Keratinocyte (primary cell): ENCODE data around the gene TAF1B. TPM values are rescaled to one million over a fixed set of nuclear protein-coding genes. Genes with fewer than 3 reads are reported as not detected.

Experiments used
- DNase-seq: peaks from one replicate; pipeline ENCODE4 v3.0.0-alpha.2; 2011; ENCODE audit warnings: low read depth, missing footprints, low spot score
- FAIRE-seq: peaks from 2 replicates; lab custom pipeline; 2011; peaks lifted over from hg19 to GRCh38; lab: Jason Lieb, UNC
- H2AFZ ChIP-seq: 2 replicates; pipeline ENCODE4 v1.6.0; 2012; ENCODE audit warnings: low read length, control low read depth, inconsistent platforms; ENCODE audit not compliant: control insufficient read depth
- H3K27ac ChIP-seq: 2 replicates; pipeline ENCODE4 v1.5.1; 2011; ENCODE audit warnings: low read length; ENCODE audit not compliant: control insufficient read depth, insufficient read depth
- H3K27me3 ChIP-seq: 3 replicates; pipeline ENCODE4 v1.6.0; 2011; ENCODE audit warnings: low read length; ENCODE audit not compliant: control insufficient read depth, insufficient read depth; ENCODE audit errors: extremely low read depth
- H3K36me3 ChIP-seq, 2 experiments: 2 replicates in 1 of 2; 3 replicates in 1 of 2; pipeline ENCODE4 v1.5.1; 2011; ENCODE audit warnings: low read length in 2 of 2, mild to moderate bottlenecking in 1 of 2; ENCODE audit not compliant: control insufficient read depth in 2 of 2, insufficient read depth in 2 of 2; ENCODE audit errors: extremely low read depth in 1 of 2
- H3K4me1 ChIP-seq: 3 replicates; pipeline ENCODE4 v1.5.1; 2011; ENCODE audit warnings: low read length; ENCODE audit not compliant: control insufficient read depth, insufficient read depth; ENCODE audit errors: extremely low read depth
- H3K4me2 ChIP-seq: 3 replicates; pipeline ENCODE4 v1.6.0; 2011; ENCODE audit warnings: low read depth, low read length; ENCODE audit not compliant: control insufficient read depth, insufficient read depth; ENCODE audit errors: extremely low read depth
- H3K4me3 ChIP-seq, 3 experiments: fragments of 200-600 bp in 1 of 3; sonication (generic) in 1 of 3; 2 replicates in 2 of 3; 3 replicates in 1 of 3; pipeline ENCODE4 v1.5.1; 2011 to 2016; ENCODE audit warnings: low read length in 3 of 3, mild to moderate bottlenecking in 3 of 3, control low read depth in 2 of 3, inconsistent platforms in 1 of 3, low read depth in 1 of 3, mixed read lengths in 1 of 3, mixed run types in 1 of 3, moderate library complexity in 1 of 3; ENCODE audit not compliant: control insufficient read depth in 2 of 3, insufficient read depth in 2 of 3; ENCODE audit errors: extremely low read depth in 1 of 3
- H3K79me2 ChIP-seq: 2 replicates; pipeline ENCODE4 v1.6.0; 2012; ENCODE audit warnings: low read length; ENCODE audit not compliant: control insufficient read depth, insufficient read depth
- H3K9ac ChIP-seq: 3 replicates; pipeline ENCODE4 v1.6.0; 2011; ENCODE audit warnings: low read length; ENCODE audit not compliant: control insufficient read depth, insufficient read depth; ENCODE audit errors: extremely low read depth
- H3K9me1 ChIP-seq: 3 replicates; pipeline ENCODE4 v1.6.0; 2011; ENCODE audit warnings: low read length; ENCODE audit not compliant: control insufficient read depth, insufficient read depth; ENCODE audit errors: extremely low read depth
- H3K9me3 ChIP-seq: 2 replicates; pipeline ENCODE4 v1.5.1; 2012; ENCODE audit warnings: low read depth, low read length; ENCODE audit not compliant: control insufficient read depth
- H4K20me1 ChIP-seq: 3 replicates; pipeline ENCODE4 v1.6.0; 2011; ENCODE audit warnings: low read length; ENCODE audit not compliant: control insufficient read depth, insufficient read depth; ENCODE audit errors: extremely low read depth
- EZH2 ChIP-seq: IDR thresholded peaks from one replicate; pipeline ENCODE4 v1.6.1; 2012; ENCODE audit warnings: inconsistent platforms, mild to moderate bottlenecking, low read length, moderate library complexity
- dilution Hi-C: fragments of 300-500 bp; cut with MboI; formaldehyde crosslinking; loops from one replicate; pipeline ENCODE4 v1.7.0; 2020; ENCODE audit warnings: low sequenced_read_pairs; ENCODE audit not compliant: extremely low pct_ligation_motif_present
- polyA plus RNA-seq, 5 experiments: library from polyadenylated mRNA; depleted of rRNA in 3 of 5; stranded (reverse) in 3 of 5; stranded (forward) in 1 of 5; unstranded in 1 of 5; fragments of >200 nt; gene quantifications; 1 replicate in 1 of 5; 2 replicates in 3 of 5; 3 replicates in 1 of 5; pipeline versions ENCODE4 v1.2.1 to v1.2.3, GENCODE V29; 2011 to 2012; ENCODE audit warnings: missing spikeins in 2 of 5, low read depth in 1 of 5, low replicate concordance in 1 of 5
- TF ChIP-seq, protein P1 (sequence below), 3 experiments: IDR thresholded peaks in 1 of 3; conservative IDR thresholded peaks in 1 of 3; optimal IDR thresholded peaks in 1 of 3; 2 replicates in 2 of 3; 3 replicates in 1 of 3; pipeline versions ENCODE3 to v1.5.1; 2011; ENCODE audit warnings: low read length in 3 of 3, mild to moderate bottlenecking in 3 of 3, moderate library complexity in 2 of 3, control low read depth in 1 of 3, inconsistent platforms in 1 of 3; ENCODE audit not compliant: insufficient read depth in 2 of 3; ENCODE audit errors: extremely low read depth in 1 of 3

TAF1B gene
- polyA plus RNA-seq, 1 donor (not counting 4 experiments of a cell fraction or from before 2014, with no cell fraction given): 16.5 TPM

DNA sequence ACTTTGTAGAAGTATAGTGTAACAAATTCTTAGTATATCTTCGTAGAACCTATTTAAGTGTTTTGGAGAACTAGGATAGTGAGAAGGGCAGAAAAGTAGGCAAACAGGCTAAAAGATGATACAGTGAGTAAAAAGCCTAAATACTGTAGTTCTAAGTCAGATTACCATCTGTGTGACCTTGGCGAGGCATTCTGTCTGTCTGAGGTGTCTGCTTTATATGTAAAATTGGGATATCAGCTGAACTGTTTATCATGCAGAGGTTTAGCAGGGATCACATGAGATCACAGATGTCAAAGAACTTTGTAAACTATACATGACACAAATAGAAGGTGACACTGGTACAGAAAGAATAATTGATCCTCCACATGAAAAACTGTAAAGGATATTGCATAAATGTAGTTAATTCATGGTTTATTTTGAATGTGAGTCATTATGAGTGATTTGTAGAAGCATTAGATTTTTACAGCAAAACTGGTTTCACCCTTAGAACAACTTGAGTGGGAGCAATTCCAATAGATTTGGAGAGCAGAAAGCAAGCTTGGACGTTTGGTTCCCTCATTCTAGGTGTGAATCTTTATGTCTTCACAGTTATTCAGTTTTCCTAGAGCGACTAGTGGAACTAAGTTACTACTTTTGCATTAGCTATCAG is 41.9 kb downstream of the TAF1B start:
- Histone ChIP-seq H3K4me2 (no peak overlapping the region), H3K9ac (no peak overlapping the region), H3K4me3 (no peak overlapping the region), H3K9me1 (no peaks in the 10 kb centered on the region), H3K27me3 (no peaks in the 10 kb centered on the region), H3K36me3 (peaks cover 0 to 3% of the 10 kb centered on the region in 2 experiments), H2AFZ (no peak overlapping the region), H3K9me3 (no peaks in the 10 kb centered on the region), H4K20me1 (no peaks in the 10 kb centered on the region), H3K79me2 (no peaks in the 10 kb centered on the region), H3K27ac (no peak overlapping the region), H3K4me1 (peaks cover 7% of the 10 kb centered on the region)
- dilution Hi-C loops: no loop called here
- DNase-seq (no peak), FAIRE-seq (no peak)
- TF ChIP-seq, protein P1, sequence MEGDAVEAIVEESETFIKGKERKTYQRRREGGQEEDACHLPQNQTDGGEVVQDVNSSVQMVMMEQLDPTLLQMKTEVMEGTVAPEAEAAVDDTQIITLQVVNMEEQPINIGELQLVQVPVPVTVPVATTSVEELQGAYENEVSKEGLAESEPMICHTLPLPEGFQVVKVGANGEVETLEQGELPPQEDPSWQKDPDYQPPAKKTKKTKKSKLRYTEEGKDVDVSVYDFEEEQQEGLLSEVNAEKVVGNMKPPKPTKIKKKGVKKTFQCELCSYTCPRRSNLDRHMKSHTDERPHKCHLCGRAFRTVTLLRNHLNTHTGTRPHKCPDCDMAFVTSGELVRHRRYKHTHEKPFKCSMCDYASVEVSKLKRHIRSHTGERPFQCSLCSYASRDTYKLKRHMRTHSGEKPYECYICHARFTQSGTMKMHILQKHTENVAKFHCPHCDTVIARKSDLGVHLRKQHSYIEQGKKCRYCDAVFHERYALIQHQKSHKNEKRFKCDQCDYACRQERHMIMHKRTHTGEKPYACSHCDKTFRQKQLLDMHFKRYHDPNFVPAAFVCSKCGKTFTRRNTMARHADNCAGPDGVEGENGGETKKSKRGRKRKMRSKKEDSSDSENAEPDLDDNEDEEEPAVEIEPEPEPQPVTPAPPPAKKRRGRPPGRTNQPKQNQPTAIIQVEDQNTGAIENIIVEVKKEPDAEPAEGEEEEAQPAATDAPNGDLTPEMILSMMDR (optimal IDR thresholded peaks at IDR 0.05 in 1 of 3, IDR thresholded peaks at IDR 0.05 in 1 of 3, conservative IDR thresholded peaks at IDR 0.05 in 1 of 3; ENCODE audit: extremely low read depth in 1 of 3, insufficient read depth in 2 of 3, low read length in 3 of 3): no peak
- TF ChIP-seq EZH2: no peak

DNA sequence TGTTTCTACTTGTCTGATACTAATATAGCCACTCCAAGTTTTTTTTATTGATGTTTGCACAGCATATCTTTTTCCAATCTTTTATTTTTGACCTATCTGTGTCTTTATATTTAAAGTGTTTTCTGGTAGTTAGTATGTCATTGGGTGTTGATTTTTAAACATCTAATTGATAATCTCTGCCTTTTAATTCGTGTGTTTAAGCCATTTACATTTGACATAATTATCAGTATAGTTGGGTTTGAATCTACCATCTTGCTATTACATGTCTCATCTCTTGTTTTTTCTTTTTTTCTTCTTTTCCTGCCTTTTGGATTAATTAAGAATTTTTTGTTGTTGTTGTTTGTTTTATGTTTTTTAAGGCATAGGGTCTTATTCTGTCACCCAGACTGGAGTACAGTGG is 44.2 kb downstream of the TAF1B start:
- Histone ChIP-seq H3K4me1 (peaks cover 7% of the 10 kb centered on the region), H4K20me1 (no peaks in the 10 kb centered on the region), H3K27me3 (no peaks in the 10 kb centered on the region), H3K9ac (no peak overlapping the region), H2AFZ (no peak overlapping the region), H3K4me2 (no peak overlapping the region), H3K79me2 (no peaks in the 10 kb centered on the region), H3K9me1 (no peaks in the 10 kb centered on the region), H3K9me3 (no peaks in the 10 kb centered on the region), H3K4me3 (no peak overlapping the region), H3K36me3 (peaks cover 0 to 3% of the 10 kb centered on the region in 2 experiments), H3K27ac (no peak overlapping the region)
- FAIRE-seq (no peak), DNase-seq (no peak)
- dilution Hi-C loops: no loop called here
- TF ChIP-seq, protein P1 (optimal IDR thresholded peaks at IDR 0.05 in 1 of 3, IDR thresholded peaks at IDR 0.05 in 1 of 3, conservative IDR thresholded peaks at IDR 0.05 in 1 of 3; ENCODE audit: extremely low read depth in 1 of 3, insufficient read depth in 2 of 3, low read length in 3 of 3): no peak
- TF ChIP-seq EZH2: no peak
